GM19463 (cell line): Measurements from ENCODE around the gene SDF2L1.

ENCODE experiments used
- ATAC-seq: cut with Tn5 transposase; IDR thresholded peaks from one replicate; pipeline ENCODE4 v1.9.1; 2021; ENCODE audit warnings: mild to moderate bottlenecking, moderate library complexity; ENCODE audit not compliant: unreplicated experiment

Gene SDF2L1

GRCh38 chr22:21621025-21621424 lies 21.1 kb upstream of the SDF2L1 start:
- ATAC-seq, result no peak

DNA sequence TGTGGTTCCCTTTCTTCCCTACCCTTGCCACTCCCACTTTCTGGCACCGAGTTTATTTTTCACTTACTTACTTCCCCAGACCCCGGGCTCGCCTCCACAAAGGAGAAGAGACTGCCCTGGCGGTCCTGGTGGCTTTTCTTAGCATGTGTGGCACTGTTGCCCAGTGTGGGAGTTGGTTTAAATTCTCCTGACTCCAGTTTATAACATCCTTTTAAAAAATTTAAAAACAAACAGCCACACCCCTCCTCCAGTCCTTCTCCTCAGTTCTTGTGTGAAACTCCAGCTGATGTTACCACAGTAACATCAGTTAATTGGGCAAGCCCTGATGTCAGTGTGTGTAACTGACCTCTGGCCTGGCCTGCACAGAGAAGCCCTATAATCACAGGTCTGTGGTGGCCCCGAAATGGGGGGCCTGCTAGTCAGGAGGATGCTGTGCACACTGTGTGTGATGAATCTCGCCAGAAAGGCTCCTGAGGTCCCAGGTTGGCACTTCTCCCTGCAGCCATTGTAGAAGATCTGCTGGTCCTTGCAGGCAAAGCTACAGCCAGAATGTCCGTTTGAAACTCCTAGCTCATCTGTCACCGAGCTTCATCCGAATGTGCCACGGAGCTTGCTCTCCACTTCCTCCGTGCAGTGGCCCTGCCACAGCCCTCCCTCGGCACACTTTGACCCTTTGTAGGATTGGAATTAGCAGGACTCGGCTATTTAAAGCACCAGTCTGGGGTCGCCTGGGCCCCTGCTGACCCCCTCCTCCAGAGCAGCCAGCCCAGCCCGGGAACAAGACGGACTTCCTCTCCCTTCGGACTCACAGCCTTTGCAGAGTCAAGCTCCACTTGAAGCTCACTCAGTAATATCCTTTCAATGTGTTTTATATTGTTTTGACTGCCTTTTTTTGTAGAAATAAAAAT lies 19.8 kb upstream of the SDF2L1 start:
- no peak for ATAC-seq

- ATAC-seq, result no peak
These were observed 19.0 kb upstream of the SDF2L1 start for GRCh38 chr22:21622919-21623647.

- ATAC-seq, result no peak
These were observed 18.5 kb upstream of the SDF2L1 start for GRCh38 chr22:21623648-21623970.

- ATAC-seq, result no peak
These were observed 17.8 kb upstream of the SDF2L1 start for GRCh38 chr22:21624120-21624879.

- ATAC-seq, result no peak
These were observed 17.0 kb upstream of the SDF2L1 start for GRCh38 chr22:21624880-21625791.

- no peak for ATAC-seq
These were observed 15.9 kb upstream of the SDF2L1 start for GRCh38 chr22:21626073-21626734.

GRCh38 chr22:21626735-21627469 lies 15.2 kb upstream of the SDF2L1 start:
- no peak for ATAC-seq

DNA sequence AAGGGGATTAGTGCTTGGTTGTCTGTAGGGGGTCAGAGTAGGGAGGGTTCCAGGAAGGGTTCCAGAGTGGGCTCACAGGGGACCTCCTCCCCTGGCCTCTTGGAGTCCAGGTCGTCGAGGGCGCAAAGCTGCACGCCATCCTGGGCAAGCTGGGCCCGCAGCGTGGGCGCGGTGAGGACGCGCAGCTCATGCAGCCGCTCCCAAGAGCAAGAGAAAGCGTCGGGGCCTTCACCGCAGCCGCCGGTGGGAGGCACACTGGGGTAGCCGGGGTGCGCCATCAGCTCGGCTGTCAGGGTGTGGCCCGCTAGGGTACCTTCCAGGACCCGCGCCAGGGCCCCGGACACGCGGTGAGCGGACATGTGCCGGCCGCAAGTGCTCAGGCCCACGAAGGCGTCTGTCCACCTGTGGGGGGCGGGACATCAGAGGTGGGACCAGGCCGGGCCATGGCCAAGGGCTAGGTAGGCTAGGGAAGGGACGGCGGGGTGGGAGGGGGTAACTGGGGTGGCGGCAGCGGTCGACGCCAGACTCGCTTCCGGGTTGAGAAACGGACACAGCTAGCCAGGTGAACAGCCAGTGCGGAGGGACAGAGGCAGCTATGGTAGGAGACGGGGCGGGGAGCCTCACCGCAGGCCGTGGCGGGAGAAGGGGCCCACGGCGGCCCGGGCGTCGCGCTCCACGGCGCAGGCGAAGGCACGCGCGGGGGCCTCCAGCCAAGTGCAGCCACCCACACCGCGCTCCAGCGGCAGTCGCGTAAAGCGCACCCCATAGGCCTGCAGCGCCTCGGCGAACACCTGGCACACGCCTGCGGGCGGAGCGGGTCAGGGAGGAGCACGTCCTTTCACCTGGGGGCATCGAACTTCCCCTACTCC lies 13.5 kb upstream of the SDF2L1 start:
- ATAC-seq, result no peak

- ATAC-seq, result peak; percentile 89
These were observed 12.6 kb upstream of the SDF2L1 start, which contains the start of gene YDJC for GRCh38 chr22:21629255-21630149. YDJC (minus strand) TSS chr22:21630022; CDS start chr22:21630014, 8 bp downstream.

DNA sequence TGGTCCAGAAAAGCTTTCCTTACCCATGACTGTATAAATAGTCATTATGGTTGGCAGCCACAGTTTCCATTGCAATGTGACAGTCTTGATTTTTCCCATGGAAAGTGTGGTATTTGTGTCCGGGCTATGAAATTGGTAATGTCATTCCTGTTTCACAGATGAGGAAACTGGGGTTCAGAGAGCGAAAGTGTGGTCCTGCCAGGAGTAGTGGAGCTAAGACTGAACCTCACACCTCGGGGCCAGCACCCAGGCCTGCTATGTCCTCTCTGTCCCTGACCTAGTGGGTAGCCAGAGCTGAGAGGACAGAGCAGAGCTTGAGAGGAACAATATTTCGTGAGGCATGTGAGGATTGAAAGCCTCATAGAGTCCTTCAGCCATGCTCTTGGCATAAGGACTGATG lies 11.1 kb upstream of the SDF2L1 start:
- ATAC-seq, result no peak

DNA sequence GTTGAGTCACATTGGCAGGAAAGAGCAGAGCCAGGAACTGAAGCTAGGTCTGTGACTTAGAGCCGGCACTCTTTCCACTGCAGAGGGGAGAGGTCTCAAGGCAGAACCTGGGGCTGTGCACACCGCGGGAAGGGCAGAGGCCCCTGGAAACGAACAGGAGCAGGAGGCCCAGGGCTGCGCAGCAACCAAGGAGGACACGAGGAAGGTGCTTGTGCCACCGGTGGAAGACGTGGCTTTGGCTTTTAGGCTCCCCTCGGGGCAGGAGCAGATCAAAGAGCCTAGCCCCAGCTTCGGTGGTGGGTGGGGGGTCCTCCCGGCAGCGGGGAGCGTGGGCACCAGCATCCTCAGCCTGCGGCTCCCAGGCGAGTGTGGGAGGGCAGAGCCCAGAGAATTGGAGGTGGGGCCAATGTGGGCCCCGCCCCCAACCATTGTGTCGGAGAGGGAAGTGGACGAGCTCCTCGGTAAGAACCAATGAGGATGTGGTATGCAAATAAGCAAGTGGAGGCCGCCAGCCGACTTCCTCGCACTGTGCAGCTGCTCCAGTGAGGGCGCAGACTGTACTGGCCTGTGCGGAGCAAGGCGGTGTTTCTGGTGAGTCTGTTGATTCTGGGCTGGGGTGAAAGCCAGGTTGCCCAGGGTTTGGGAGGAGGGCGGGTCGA lies 9.7 kb upstream of the SDF2L1 start, which contains the start of gene CCDC116:
CCDC116 (plus strand) TSS at position 524 of the 659 bp plus-strand sequence. CDS start 422 bp downstream, outside the sequence.
- ATAC-seq, result no peak

DNA sequence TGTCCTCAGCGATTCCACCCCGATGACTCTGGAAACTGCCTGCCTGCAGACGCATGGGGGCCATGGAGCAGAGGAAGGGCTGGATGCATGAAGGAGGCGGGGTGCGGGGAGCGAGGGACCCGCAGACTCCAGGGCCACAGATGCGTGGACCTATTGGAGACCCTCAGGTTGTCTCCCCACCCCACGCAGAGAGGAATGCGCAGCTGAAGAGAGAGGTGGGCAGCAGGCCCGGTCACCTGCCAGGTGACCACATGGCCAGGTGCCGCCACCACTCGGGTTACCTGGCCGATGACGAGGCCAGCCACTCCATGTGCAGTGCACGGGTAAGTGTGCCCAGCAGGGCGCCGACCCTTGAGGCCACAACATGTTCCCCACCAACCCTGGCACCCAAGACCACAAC lies 9.2 kb upstream of the SDF2L1 start:
- ATAC-seq, result no peak

GRCh38 chr22:21633481-21633880 lies 8.6 kb upstream of the SDF2L1 start:
- no peak for ATAC-seq

DNA sequence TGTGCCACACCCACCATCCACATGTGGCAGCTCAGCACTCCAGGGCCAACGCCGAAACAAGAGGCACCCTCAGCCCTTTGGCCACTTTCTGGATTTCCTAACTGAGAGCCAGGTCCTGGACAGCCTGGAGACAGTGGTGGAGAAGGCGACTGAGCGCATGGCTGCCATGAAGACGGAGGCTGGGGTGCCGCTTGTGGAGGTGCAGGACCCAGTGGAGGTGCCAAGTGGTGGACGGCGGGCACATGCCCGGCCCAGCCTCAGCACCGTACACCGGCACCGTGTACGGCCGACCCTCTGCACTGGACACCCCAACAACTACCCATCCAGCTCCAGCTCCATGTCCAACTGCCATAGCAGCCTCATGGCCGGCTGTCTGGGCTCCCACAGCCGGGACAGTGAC lies 8.0 kb upstream of the SDF2L1 start:
- ATAC-seq, result no peak

DNA sequence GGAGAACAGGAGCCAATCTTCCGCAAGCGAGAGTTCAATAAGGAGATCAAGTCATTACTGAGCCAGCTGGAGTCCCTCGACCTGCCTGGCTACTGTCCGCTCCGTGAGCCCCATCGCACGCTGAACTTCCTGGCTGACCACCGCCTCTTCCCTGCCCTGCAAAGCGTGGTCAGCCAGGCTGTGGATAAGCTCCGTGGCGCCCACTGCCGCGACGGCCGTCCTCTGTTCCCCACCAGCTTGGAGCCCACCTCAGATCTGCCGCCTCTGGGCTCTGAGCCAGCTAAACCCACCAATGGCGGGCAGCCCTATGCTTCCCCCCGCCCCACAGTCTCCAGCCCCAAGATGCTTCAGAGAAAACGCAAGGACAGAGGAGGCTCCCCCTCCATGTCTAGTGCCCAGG lies 7.3 kb upstream of the SDF2L1 start:
- ATAC-seq, result no peak
